Measurements from ENCODE around the gene PPA1. TPM values are rescaled to one million over a fixed set of nuclear protein-coding genes. Genes with fewer than 3 reads are reported as not detected.

The PPA1 gene
- total and polyA plus RNA-seq, 2 of the 4 experiments (the other 2 are of a cell fraction) = 78.6 to 102 TPM

GRCh38 chr10:70197235-70197945 lies 35.8 kb downstream of the PPA1 start:
- Histone ChIP-seq H2AK9ac (replicated peaks; ENCODE audit: low read depth, low read length, poor library complexity) (no peak overlapping the region), H3K4ac (ENCODE audit: low read depth, low read length) (no peak overlapping the region), H4K91ac (ENCODE audit: insufficient read depth, low read depth, low read length) (no peak overlapping the region), H4K8ac (ENCODE audit: low read depth in 2 of 2, low read length in 2 of 2) (no peak overlapping the region), H2BK5ac (ENCODE audit: low read depth, low read length, poor library complexity, severe bottlenecking) (no peak overlapping the region), H3K79me1 (ENCODE audit: low read depth in 1 of 2, low read length in 2 of 2) (peaks cover 7 to 14% of the 10 kb centered on the region in 2 experiments; a peak in 3 of 4 replicates), H3K27ac (ENCODE audit: insufficient read depth, low read length) (no peak overlapping the region), H2BK120ac (ENCODE audit: low read depth, low read length) (no peak overlapping the region), H3K18ac (ENCODE audit: low read depth, low read length) (no peak overlapping the region), H3K4me2 (ENCODE audit: low read depth, low read length) (no peak overlapping the region), H3K27me3 (ENCODE audit: control insufficient read depth, insufficient read depth, low read length) (no peaks in the 10 kb centered on the region), H2AK5ac (ENCODE audit: low read depth, low read length) (no peak overlapping the region), H4K5ac (ENCODE audit: low read depth, low read length) (no peak overlapping the region), H3K14ac (replicated peaks; ENCODE audit: low read depth, low read length) (no peak overlapping the region), H3K4me3 (ENCODE audit: insufficient read depth, low read depth, low read length) (no peak overlapping the region), H4K20me1 (ENCODE audit: insufficient read depth, low read length) (no peaks in the 10 kb centered on the region), H3K4me1 (ENCODE audit: control insufficient read depth, insufficient read depth, low read length) (peaks cover 15% of the 10 kb centered on the region), H2BK20ac (ENCODE audit: low read depth, low read length) (no peak overlapping the region), H3K23ac (ENCODE audit: low read depth, low read length) (no peak overlapping the region), H3K9me3 (ENCODE audit: control insufficient read depth, insufficient read depth, low read length) (no peaks in the 10 kb centered on the region), H3K56ac (ENCODE audit: extremely low read depth, insufficient read depth, low read length) (no peak overlapping the region), H2BK15ac (ENCODE audit: low read depth, low read length) (no peak overlapping the region), H2AFZ (replicated peaks; ENCODE audit: low read length, poor library complexity) (no peak overlapping the region), H3K36me3 (ENCODE audit: control insufficient read depth, insufficient read depth, low read length) (peaks cover 18% of the 10 kb centered on the region), H3K9me1 (ENCODE audit: insufficient read depth, low read length) (peaks cover 17% of the 10 kb centered on the region), H3K9ac (ENCODE audit: low read depth, low read length) (no peak overlapping the region)
- dilution Hi-C loops (cut with HindIII; ENCODE audit: low sequenced_read_pairs, unreplicated experiment) (no loop called here), intact Hi-C loops (cut with micrococcal nuclease) (no loop called here), in situ Hi-C loops (cut with MboI; ENCODE audit: low sequenced_read_pairs) (no loop called here)
- ATAC-seq (ENCODE audit: low read depth) (no peak), DNase-seq (no peak)
- CTCF ChIA-PET = no interaction called here
- POLR2A ChIA-PET (ENCODE audit: unreplicated experiment) = no interaction called here
- no TSS peak for BruUV-seq (replicated peaks)
- WGBS, 2 experiments (ENCODE audit: extremely low coverage in 2 of 2, insufficient read length in 1 of 2) = no CpG with 5 or more reads among the region's 7 CpGs
- TF ChIP-seq CHD1 (IDR thresholded peaks at IDR 0.05; ENCODE audit: low read depth, low read length) (no peak), CTCF (conservative IDR thresholded peaks at IDR 0.05; ENCODE audit: low read depth, low read length) (no peak), MAZ (IDR thresholded peaks at IDR 0.05; ENCODE audit: borderline replicate concordance, low read depth, low read length) (no peak), BHLHE40 (IDR thresholded peaks at IDR 0.05; ENCODE audit: low read depth, low read length) (no peak), ELK1 (IDR thresholded peaks at IDR 0.05; ENCODE audit: borderline replicate concordance, low read depth, low read length) (no peak), RAD21 (IDR thresholded peaks at IDR 0.05; ENCODE audit: low read length) (no peak), CEBPB (IDR thresholded peaks at IDR 0.05; ENCODE audit: low read depth, low read length) (no peak), MXI1 (IDR thresholded peaks at IDR 0.05; ENCODE audit: borderline replicate concordance, low read depth, low read length) (no peak), SMC3 (IDR thresholded peaks at IDR 0.05; ENCODE audit: low read depth, low read length) (no peak), RFX5 (IDR thresholded peaks at IDR 0.05; ENCODE audit: low read depth, low read length) (no peak), RCOR1 (IDR thresholded peaks at IDR 0.05; ENCODE audit: insufficient replicate concordance, low read length) (no peak), FOS (IDR thresholded peaks at IDR 0.05; ENCODE audit: low read depth, low read length) (no peak), NFE2L2 (IDR thresholded peaks at IDR 0.05; ENCODE audit: low read depth, low read length) (no peak), USF2 (IDR thresholded peaks at IDR 0.05; ENCODE audit: low read depth, low read length) (no peak), POLR2A (IDR thresholded peaks at IDR 0.05; ENCODE audit: low read depth, low read length) (no peak), MAFK (IDR thresholded peaks at IDR 0.05; ENCODE audit: low read depth, low read length) (no peak)

Data from IMR-90 (cell line).